GM12878 (cell line): Measurements from ENCODE around the gene ZNF48. TPM values are rescaled to one million over a fixed set of nuclear protein-coding genes. Genes with fewer than 3 reads are reported as not detected.

ENCODE experiments used
- ATAC-seq: fragments of 200-7000 bp; cut with Tn5 transposase; 3 replicates; pipeline ENCODE4 v1.9.1; 2020; ENCODE audit warnings: mild to moderate bottlenecking, moderate library complexity
- BruUV-seq: library from RNA; stranded (reverse); fragments of 400-500 nt; replicated peaks from 2 replicates; lab custom pipeline; 2021; lab: Mats Ljungman, UMichigan
- CTCF ChIA-PET: fragments of 300-600 bp; sonication (Branson Sonifier 250); formaldehyde crosslinking; extraction: SDS; loops from one replicate; lab custom pipeline; 2021; ENCODE audit warnings: inconsistent platforms; lab: Yijun Ruan, JAX
- POLR2A ChIA-PET: fragments of 350-600 bp; formaldehyde crosslinking; extraction: SDS; loops from one replicate; lab custom pipeline; 2021; ENCODE audit warnings: inconsistent platforms; lab: Charles Lee
- RAD21 ChIA-PET: fragments of 300-600 bp; sonication (Branson Sonifier 250); formaldehyde crosslinking; loops from one replicate; lab custom pipeline; 2023; ENCODE audit warnings: antibody characterized with exemption; ENCODE audit not compliant: unreplicated experiment; lab: Charles Lee
- SMC1A ChIA-PET: fragments of 300-600 bp; sonication (Branson Sonifier 250); formaldehyde crosslinking; loops from one replicate; lab custom pipeline; 2023; ENCODE audit not compliant: unreplicated experiment, uncharacterized antibody; lab: Charles Lee
- DNase-seq: peaks from one replicate; pipeline ENCODE4 v3.0.0-alpha.2; 2011; ENCODE audit warnings: low read depth, low spot score
- FAIRE-seq: peaks from 3 replicates; lab custom pipeline; 2011; peaks lifted over from hg19 to GRCh38; lab: Jason Lieb, UNC
- H2AFZ ChIP-seq: 2 replicates; pipeline ENCODE4 v1.6.0; 2011; ENCODE audit warnings: low read depth, low read length, control low read depth; ENCODE audit not compliant: control insufficient read depth
- H3K27ac ChIP-seq: 2 replicates; pipeline ENCODE4 v1.5.1; 2011; ENCODE audit warnings: control low read depth; ENCODE audit not compliant: control insufficient read depth, insufficient read depth
- H3K27me3 ChIP-seq, 2 experiments: replicated peaks in 1 of 2; 2 replicates each; pipeline versions ENCODE4 v1.6.0 to v1.6.1; 2011; ENCODE audit warnings: low read length in 1 of 2; ENCODE audit not compliant: control insufficient read depth in 2 of 2, insufficient read depth in 2 of 2
- H3K36me3 ChIP-seq, 2 experiments: 2 replicates each; pipeline ENCODE4 v1.5.1; 2011; ENCODE audit warnings: low read length in 1 of 2; ENCODE audit not compliant: control insufficient read depth in 2 of 2, insufficient read depth in 2 of 2
- H3K4me1 ChIP-seq: 2 replicates; pipeline ENCODE4 v1.6.1; 2011; ENCODE audit warnings: mild to moderate bottlenecking, low read length, moderate library complexity, mixed read lengths; ENCODE audit not compliant: control insufficient read depth, insufficient read depth
- H3K4me2 ChIP-seq: 2 replicates; pipeline ENCODE4 v1.6.0; 2011; ENCODE audit warnings: control low read depth; ENCODE audit not compliant: control insufficient read depth, insufficient read depth
- H3K4me3 ChIP-seq: fragments of 200-600 bp; sonication (generic); 2 replicates; pipeline ENCODE4 v1.5.1; 2016
- H3K79me2 ChIP-seq: 2 replicates; pipeline ENCODE4 v1.6.0; 2011; ENCODE audit warnings: low read length; ENCODE audit not compliant: control insufficient read depth, insufficient read depth
- H3K9ac ChIP-seq: 2 replicates; pipeline ENCODE4 v1.8.0; 2011; ENCODE audit warnings: low read length, control low read depth, mixed read lengths; ENCODE audit not compliant: control insufficient read depth, insufficient read depth
- H3K9me3 ChIP-seq: replicated peaks from 3 replicates; pipeline ENCODE4 v1.5.1; 2011; ENCODE audit warnings: mild to moderate bottlenecking, low read length; ENCODE audit not compliant: control insufficient read depth, insufficient read depth
- H4K20me1 ChIP-seq: 2 replicates; pipeline ENCODE4 v1.6.0; 2011; ENCODE audit not compliant: control insufficient read depth, insufficient read depth
- CHD2 ChIP-seq: IDR thresholded peaks from 2 replicates; pipeline ENCODE4 v1.6.1; 2011; ENCODE audit warnings: low read depth, low read length, improper control_type of control experiment, borderline replicate concordance
- E2F4 ChIP-seq: IDR thresholded peaks from 2 replicates; pipeline ENCODE4 v1.6.1; 2012; ENCODE audit warnings: low read depth, low read length, improper control_type of control experiment
- ESRRA ChIP-seq: IDR thresholded peaks from 2 replicates; pipeline ENCODE4 v1.6.1; 2012; ENCODE audit warnings: mild to moderate bottlenecking, low read length, improper control_type of control experiment
- FOXM1 ChIP-seq: IDR thresholded peaks from 2 replicates; pipeline ENCODE4 v1.6.1; 2012; ENCODE audit warnings: low read depth, mild to moderate bottlenecking, inconsistent platforms, low read length, moderate library complexity
- IKZF2 ChIP-seq, 2 experiments: fragments of 450-650 bp; IDR thresholded peaks; 2 replicates each; pipeline ENCODE4 v1.6.1; 2017; ENCODE audit warnings: mild to moderate bottlenecking in 2 of 2, moderate library complexity in 2 of 2
- NKRF ChIP-seq: fragments of 450-650 bp; conservative IDR thresholded peaks from 2 replicates; pipeline ENCODE4 v1.6.1; 2017; ENCODE audit warnings: mild to moderate bottlenecking, moderate library complexity
- PAX8 ChIP-seq: fragments of 450-650 bp; IDR thresholded peaks from 2 replicates; pipeline ENCODE4 v1.6.1; 2017; ENCODE audit warnings: mild to moderate bottlenecking, moderate library complexity
- POLR2AphosphoS5 ChIP-seq: IDR thresholded peaks from 2 replicates; pipeline ENCODE4 v1.6.1; 2011; ENCODE audit warnings: mild to moderate bottlenecking, low read length, inconsistent platforms
- RAD21 ChIP-seq: IDR thresholded peaks from 2 replicates; pipeline ENCODE4 v1.6.1; 2011; ENCODE audit warnings: mild to moderate bottlenecking, low read depth, low read length, moderate library complexity; ENCODE audit not compliant: insufficient read depth
- RB1 ChIP-seq: fragments of 450-650 bp; formaldehyde crosslinking; IDR thresholded peaks from 2 replicates; pipeline ENCODE4 v1.6.1; 2017; ENCODE audit warnings: mild to moderate bottlenecking, borderline replicate concordance
- RBBP5 ChIP-seq: fragments of 200-600 bp; sonication (generic); conservative IDR thresholded peaks from 2 replicates; pipeline ENCODE4 v1.6.1; 2016
- RELB ChIP-seq: fragments of 450-650 bp; IDR thresholded peaks from 2 replicates; pipeline ENCODE4 v1.6.1; 2017; ENCODE audit warnings: low read depth, mild to moderate bottlenecking, moderate library complexity
- RUNX3 ChIP-seq: IDR thresholded peaks from 2 replicates; pipeline ENCODE4 v1.6.1; 2012; ENCODE audit warnings: low read length, inconsistent platforms
- SMARCA5 ChIP-seq: fragments of 450-650 bp; IDR thresholded peaks from 2 replicates; pipeline ENCODE4 v1.6.1; 2017; ENCODE audit warnings: mild to moderate bottlenecking
- ZBED1 ChIP-seq: IDR thresholded peaks from 2 replicates; pipeline ENCODE4 v1.6.1; 2016; ENCODE audit warnings: borderline replicate concordance
- ZNF384 ChIP-seq: IDR thresholded peaks from 2 replicates; pipeline ENCODE4 v1.6.1; 2012; ENCODE audit warnings: low read depth, mild to moderate bottlenecking, low read length, improper control_type of control experiment, borderline replicate concordance
- whole genome bisulfite sequencing: methylation state at CpG from one replicate; pipeline ENCODE4 v1.1.6; 2016; ENCODE audit warnings: low lambda C conversion rate; ENCODE audit not compliant: insufficient replicate concordance, insufficient coverage; ENCODE audit errors: missing lambda C conversion rate; 5-methylcytosine and 5-hydroxymethylcytosine counted together
- in situ Hi-C: fragments of 300-500 bp; cut with MboI; formaldehyde crosslinking; loops from 9 replicates; pipeline ENCODE4 v1.14.3; 2018; ENCODE audit warnings: mixed read lengths
- intact Hi-C: fragments of 100-400 bp; cut with micrococcal nuclease; formaldehyde crosslinking; loops from one replicate; pipeline ENCODE4 v1.14.2; 2022; ENCODE audit not compliant: unreplicated experiment
- polyA plus RNA-seq, 11 experiments: library from polyadenylated mRNA; depleted of rRNA in 4 of 11; unstranded in 6 of 11; stranded (reverse) in 5 of 11; fragments of >200 nt; fragmentation: Nextera tagmentation in 4 of 11; fragmentation: Illumina TruSeq in 1 of 11; extraction: Ambion mirVana in 4 of 11; extraction: Trizol in 1 of 11; gene quantifications; 1 replicate in 1 of 11; 2 replicates in 10 of 11; pipeline versions ENCODE4 v1.2.1 to v1.2.3, GENCODE V29; 2011 to 2016; ENCODE audit warnings: inconsistent platforms in 2 of 11, missing spikeins in 2 of 11, low read depth in 1 of 11
- total RNA-seq, 4 experiments: library from RNA; depleted of rRNA in 3 of 4; stranded (reverse); fragments of >200 nt in 3 of 4; fragmentation: Illumina TruSeq in 1 of 4; extraction: Trizol in 1 of 4; gene quantifications; 2 replicates each; pipeline versions ENCODE4 v1.2.1 to v1.2.3, GENCODE V29; 2013 to 2021

ZNF48 gene
- total and polyA plus RNA-seq, 10 of the 15 experiments (the other 5 are each of a cell fraction or from before 2014, with no cell fraction given), result 0.14 to 12.0 (median 4.2) TPM

- POLR2A ChIA-PET, result interaction anchor here (2.2 kb wide), 1 partner anchor 9 kb away, joined by 6 read pairs; no protein-coding TSS in a partner anchor
- intact Hi-C loops (loop anchor here (10.0 kb wide), 1 partner anchor 263 kb away; the partner anchor contains the start of genes TBX6 and YPEL3), in situ Hi-C loops (no loop called here)
- Histone ChIP-seq H3K27ac (no peak overlapping the region), H4K20me1 (no peaks in the 10 kb centered on the region), H3K79me2 (peaks cover 18% of the 10 kb centered on the region), H3K9ac (no peak overlapping the region), H3K4me1 (peaks cover 16% of the 10 kb centered on the region), H3K9me3 (no peaks in the 10 kb centered on the region), H3K4me2 (no peak overlapping the region), H2AFZ (no peak overlapping the region), H3K36me3 (peaks cover 8 to 19% of the 10 kb centered on the region in 2 experiments), H3K4me3 (no peak overlapping the region), H3K27me3 (no peaks in the 10 kb centered on the region)
- ATAC-seq (no peak), FAIRE-seq (no peak), DNase-seq (no peak)
- 92% methylated on average over 37 of the region's 37 CpGs for WGBS
- BruUV-seq, result no TSS peak
- SMC1A ChIA-PET, result interaction anchor here (0.7 to 1.7 kb wide), 2 partner anchors 11 to 22 kb away, joined by 3 to 4 read pairs; no protein-coding TSS in a partner anchor
- RAD21 ChIA-PET, result no interaction called here
- CTCF ChIA-PET, result no interaction called here
- no peak for TF ChIP-seq E2F4
- TF ChIP-seq SMARCA5, result no peak
- no peak for TF ChIP-seq ESRRA
- TF ChIP-seq PAX8, result no peak
- no peak for TF ChIP-seq FOXM1
- no peak for TF ChIP-seq IKZF2 (IDR thresholded peaks at IDR 0.05)
- no peak for TF ChIP-seq RAD21
- TF ChIP-seq POLR2AphosphoS5, result no peak
- no peak for TF ChIP-seq RBBP5
- no peak for TF ChIP-seq RELB
- TF ChIP-seq ZNF384, result no peak
- TF ChIP-seq CHD2, result no peak
- TF ChIP-seq RB1, result no peak
- TF ChIP-seq NKRF, result no peak
- no peak for TF ChIP-seq ZBED1
- TF ChIP-seq RUNX3, result no peak
Observed at GRCh38 chr16:30357715-30358576, 37.3 kb upstream of the ZNF48 start.
